HL-60 (cell line): ENCODE results near the gene BRSK2.

Source experiments
- DNase-seq, 2 experiments: peaks; one replicate each; pipeline ENCODE4 v3.0.0-alpha.2; 2010 to 2020; ENCODE audit warnings: low read depth in 1 of 2, low spot score in 1 of 2
- H3K27ac ChIP-seq: fragments of 250-450 bp; sonication (Bioruptor Pico); replicated peaks from 2 replicates; pipeline ENCODE4 v1.5.1; 2020; ENCODE audit warnings: mild to moderate bottlenecking, moderate library complexity
- H3K27me3 ChIP-seq: fragments of 250-450 bp; sonication (Bioruptor Pico); 2 replicates; pipeline ENCODE4 v1.5.1; 2021; ENCODE audit warnings: mild to moderate bottlenecking, moderate library complexity; ENCODE audit not compliant: insufficient read depth, poor library complexity, severe bottlenecking
- H3K4me3 ChIP-seq: replicated peaks from 2 replicates; pipeline ENCODE4 v1.5.1; 2011; ENCODE audit warnings: mild to moderate bottlenecking, control low read depth, low read length; ENCODE audit not compliant: insufficient read depth
- CTCF ChIP-seq: IDR thresholded peaks from one replicate; pipeline ENCODE4 v1.5.1; 2011; ENCODE audit warnings: low read length, control low read depth, inconsistent platforms; ENCODE audit not compliant: insufficient read depth
- GABPA ChIP-seq: IDR thresholded peaks from 2 replicates; pipeline ENCODE4 v1.6.1; 2012; ENCODE audit warnings: low read depth
- POLR2AphosphoS5 ChIP-seq: IDR thresholded peaks from 2 replicates; pipeline ENCODE4 v1.6.1; 2012; ENCODE audit warnings: low read depth
- REST ChIP-seq: IDR thresholded peaks from 2 replicates; pipeline ENCODE4 v1.6.1; 2012; ENCODE audit warnings: low read depth; ENCODE audit not compliant: insufficient replicate concordance
- SPI1 ChIP-seq: IDR thresholded peaks from 2 replicates; pipeline ENCODE4 v1.6.1; 2012; ENCODE audit warnings: low read depth, mild to moderate bottlenecking, borderline replicate concordance

The BRSK2 gene

GRCh38 chr11:1479006-1479677 is 89.4 kb downstream of the BRSK2 start:
- Histone ChIP-seq H3K27me3 (no peaks in the 10 kb centered on the region), H3K4me3 (no peak overlapping the region), H3K27ac (no peak overlapping the region)
- TF ChIP-seq GABPA, result no peak
- no peak for TF ChIP-seq CTCF
- no peak for DNase-seq

- DNase-seq, result no peak
- no peak for TF ChIP-seq SPI1
- TF ChIP-seq POLR2AphosphoS5, result no peak
- Histone ChIP-seq H3K27me3 (no peaks in the 10 kb centered on the region), H3K27ac (no peak overlapping the region), H3K4me3 (no peak overlapping the region)
Measured at GRCh38 chr11:1479678-1480118, 90.0 kb downstream of the BRSK2 start.

- DNase-seq, result no peak
- no peaks in the 10 kb centered on the region for H3K27me3 ChIP-seq
- no peak overlapping the region for H3K4me3 ChIP-seq
- TF ChIP-seq REST, result no peak
- TF ChIP-seq POLR2AphosphoS5, result no peak
- no peak for TF ChIP-seq SPI1
- no peak for TF ChIP-seq GABPA
- no peak for TF ChIP-seq CTCF
- no peak overlapping the region for H3K27ac ChIP-seq
Measured at GRCh38 chr11:1480191-1480554, 90.4 kb downstream of the BRSK2 start.

- H3K27me3 ChIP-seq, result no peaks in the 10 kb centered on the region
Measured at GRCh38 chr11:1480555-1481482, 91.1 kb downstream of the BRSK2 start.

More at GRCh38 chr11:1480555-1481482, 91.1 kb downstream of the BRSK2 start:
- Histone ChIP-seq H3K27ac (no peak overlapping the region), H3K4me3 (no peak overlapping the region)
- no peak for DNase-seq
- TF ChIP-seq CTCF (no peak), POLR2AphosphoS5 (no peak), REST (no peak), SPI1 (no peak), GABPA (no peak)
